Measurements from ENCODE around the gene SEMA3A.

- TF ChIP-seq EZH2 (IDR thresholded peaks at IDR 0.05; ENCODE audit: insufficient read depth, poor library complexity, severe bottlenecking) (no peak), EZH2phosphoT487 (IDR thresholded peaks at IDR 0.05; ENCODE audit: insufficient read depth, low read depth) (no peak)
These were observed 136.1 kb downstream of the SEMA3A start for GRCh38 chr7:84058311-84059076.

All from GM23248 (cell line).